RWPE2 (cell line): ENCODE data around the gene OR2V2.
"Not testable (repeated sequence)": the region's sequence is repeated elsewhere in the genome, so short reads cannot be mapped to it uniquely, and the experiment has no call there.

Source experiments
- ATAC-seq: fragments of 200-7000 bp; cut with Tn5 transposase; 3 replicates; pipeline ENCODE4 v1.9.1; 2021; ENCODE audit warnings: low read depth
- DNase-seq: peaks from one replicate; pipeline ENCODE4 v3.0.0-alpha.2; 2020; ENCODE audit warnings: low spot score
- H3K27ac ChIP-seq: fragments of 450-650 bp; 2 replicates; pipeline ENCODE4 v1.5.1; 2017; ENCODE audit warnings: mild to moderate bottlenecking; ENCODE audit not compliant: poor library complexity, severe bottlenecking
- H3K27me3 ChIP-seq: fragments of 250-450 bp; sonication (Bioruptor Pico); 2 replicates; pipeline ENCODE4 v1.5.1; 2021; ENCODE audit warnings: mild to moderate bottlenecking, moderate library complexity; ENCODE audit not compliant: insufficient read depth, poor library complexity, severe bottlenecking
- H3K36me3 ChIP-seq: fragments of 250-450 bp; sonication (Bioruptor Pico); 2 replicates; pipeline ENCODE4 v1.5.1; 2020; ENCODE audit warnings: low read depth, mild to moderate bottlenecking, moderate library complexity
- H3K4me1 ChIP-seq: fragments of 250-450 bp; sonication (Bioruptor Pico); 2 replicates; pipeline ENCODE4 v1.5.1; 2021; ENCODE audit warnings: mild to moderate bottlenecking, moderate library complexity; ENCODE audit not compliant: insufficient read depth, poor library complexity, severe bottlenecking
- H3K4me3 ChIP-seq: fragments of 250-450 bp; sonication (Bioruptor Pico); 2 replicates; pipeline ENCODE4 v1.5.1; 2021; ENCODE audit warnings: mild to moderate bottlenecking, moderate library complexity; ENCODE audit not compliant: severe bottlenecking
- H3K9me3 ChIP-seq: fragments of 250-450 bp; sonication (Bioruptor Pico); 2 replicates; pipeline ENCODE4 v1.5.1; 2021; ENCODE audit warnings: mild to moderate bottlenecking, moderate library complexity; ENCODE audit not compliant: severe bottlenecking
- TF ChIP-seq, protein P1 (sequence below): fragments of 450-650 bp; IDR thresholded peaks from one replicate; pipeline ENCODE4 v1.5.1; 2017; ENCODE audit warnings: mild to moderate bottlenecking, moderate library complexity; ENCODE audit not compliant: poor library complexity, severe bottlenecking

The OR2V2 gene

DNA sequence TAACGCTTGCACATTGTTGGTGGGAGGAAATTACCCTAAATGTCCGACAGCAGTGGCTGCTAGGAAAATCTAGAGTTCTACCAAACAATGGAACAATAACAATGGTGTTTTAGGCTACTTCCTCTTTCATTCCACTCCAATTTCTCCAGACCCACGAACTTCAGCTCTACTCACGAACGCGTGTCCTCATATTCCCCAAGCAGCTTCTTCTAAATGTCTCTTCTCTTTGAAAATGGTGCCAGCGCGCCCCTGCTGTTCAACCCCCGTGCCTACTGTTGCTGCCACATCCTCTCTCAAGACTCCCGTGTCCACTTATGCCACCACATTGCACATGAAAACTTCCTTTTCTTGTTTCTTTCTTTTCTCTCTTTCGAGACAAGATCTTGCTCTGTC lies 25.6 kb downstream of the OR2V2 start:
- Histone ChIP-seq H3K4me1 (peaks cover 10% of the 10 kb centered on the region), H3K27me3 (no peaks in the 10 kb centered on the region), H3K4me3 (peak overlapping the region; percentile 44), H3K9me3 (no peaks in the 10 kb centered on the region), H3K27ac (peak overlapping the region; percentile 50), H3K36me3 (no peaks in the 10 kb centered on the region)
- ATAC-seq: peak; percentile 42
- TF ChIP-seq, protein P1, sequence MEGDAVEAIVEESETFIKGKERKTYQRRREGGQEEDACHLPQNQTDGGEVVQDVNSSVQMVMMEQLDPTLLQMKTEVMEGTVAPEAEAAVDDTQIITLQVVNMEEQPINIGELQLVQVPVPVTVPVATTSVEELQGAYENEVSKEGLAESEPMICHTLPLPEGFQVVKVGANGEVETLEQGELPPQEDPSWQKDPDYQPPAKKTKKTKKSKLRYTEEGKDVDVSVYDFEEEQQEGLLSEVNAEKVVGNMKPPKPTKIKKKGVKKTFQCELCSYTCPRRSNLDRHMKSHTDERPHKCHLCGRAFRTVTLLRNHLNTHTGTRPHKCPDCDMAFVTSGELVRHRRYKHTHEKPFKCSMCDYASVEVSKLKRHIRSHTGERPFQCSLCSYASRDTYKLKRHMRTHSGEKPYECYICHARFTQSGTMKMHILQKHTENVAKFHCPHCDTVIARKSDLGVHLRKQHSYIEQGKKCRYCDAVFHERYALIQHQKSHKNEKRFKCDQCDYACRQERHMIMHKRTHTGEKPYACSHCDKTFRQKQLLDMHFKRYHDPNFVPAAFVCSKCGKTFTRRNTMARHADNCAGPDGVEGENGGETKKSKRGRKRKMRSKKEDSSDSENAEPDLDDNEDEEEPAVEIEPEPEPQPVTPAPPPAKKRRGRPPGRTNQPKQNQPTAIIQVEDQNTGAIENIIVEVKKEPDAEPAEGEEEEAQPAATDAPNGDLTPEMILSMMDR: peak; percentile 97
- DNase-seq: peak; percentile 80

DNA sequence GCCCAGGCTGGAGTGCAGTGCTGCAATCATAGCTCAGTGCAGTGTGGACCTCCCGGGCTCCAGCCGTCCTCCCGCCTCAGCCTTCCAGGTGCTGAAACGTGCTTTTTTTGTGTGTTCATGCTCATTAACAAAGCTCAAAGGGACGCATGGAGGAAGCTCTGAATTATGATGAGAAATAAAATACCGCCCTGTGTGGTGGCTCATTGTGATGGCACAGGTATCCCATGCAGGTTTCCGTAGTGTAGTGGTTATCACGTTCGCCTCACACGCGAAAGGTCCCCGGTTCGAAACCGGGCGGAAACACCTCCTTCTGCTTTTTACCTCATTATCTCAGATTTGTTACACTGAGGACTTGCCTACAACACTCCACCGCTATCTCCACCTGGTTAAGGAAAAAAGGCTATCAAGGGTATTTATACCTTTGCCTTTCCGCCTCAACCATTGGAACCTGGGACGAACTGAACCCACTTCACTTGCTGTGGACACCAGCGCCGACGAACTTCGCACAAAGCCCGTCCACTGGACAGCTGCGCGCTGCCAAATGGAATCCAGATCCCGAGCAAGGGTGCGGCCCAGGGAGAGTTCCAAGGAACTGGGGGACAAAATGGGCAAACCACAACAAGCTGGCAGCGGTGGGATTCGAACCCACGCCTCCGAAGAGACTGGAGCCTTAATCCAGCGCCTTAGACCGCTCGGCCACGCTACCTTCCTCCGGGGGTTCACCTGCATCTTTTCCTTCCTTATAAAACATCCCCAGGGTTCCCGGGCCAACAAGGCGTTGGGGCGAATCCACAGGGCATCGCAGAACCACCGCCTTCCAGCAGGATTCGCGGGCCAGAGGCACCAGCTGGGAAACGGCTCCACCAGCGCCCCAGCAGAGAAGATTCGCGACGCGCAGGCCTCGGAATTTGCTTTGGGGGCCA lies 26.3 kb downstream of the OR2V2 start:
- no peaks in the 10 kb centered on the region for H3K9me3 ChIP-seq
- no peaks in the 10 kb centered on the region for H3K27me3 ChIP-seq
- peak overlapping the region; percentile 44 for H3K4me3 ChIP-seq
- DNase-seq (peak; percentile 94), ATAC-seq (peak; percentile 78)
- TF ChIP-seq, protein P1: peak; percentile 81
- H3K36me3 ChIP-seq: no peaks in the 10 kb centered on the region
- H3K4me1 ChIP-seq: peaks cover 10% of the 10 kb centered on the region
- peak overlapping the region; percentile 50 for H3K27ac ChIP-seq

GRCh38 chr5:181176254-181176952 lies 29.0 kb downstream of the OR2V2 start:
- no peak for DNase-seq
- Histone ChIP-seq H3K36me3 (no peaks in the 10 kb centered on the region), H3K27me3 (no peaks in the 10 kb centered on the region), H3K4me3 (no peak overlapping the region), H3K27ac (no peak overlapping the region), H3K4me1 (peaks cover 4% of the 10 kb centered on the region), H3K9me3 (no peaks in the 10 kb centered on the region)
- TF ChIP-seq, protein P1: no peak
- no peak for ATAC-seq

- not testable (repeated sequence) for DNase-seq, H3K9me3 ChIP-seq, H3K27me3 ChIP-seq, ATAC-seq, H3K4me3 ChIP-seq, H3K4me1 ChIP-seq, H3K36me3 ChIP-seq, H3K27ac ChIP-seq
Measured at GRCh38 chr5:181177559-181177958, 30.2 kb downstream of the OR2V2 start.

DNA sequence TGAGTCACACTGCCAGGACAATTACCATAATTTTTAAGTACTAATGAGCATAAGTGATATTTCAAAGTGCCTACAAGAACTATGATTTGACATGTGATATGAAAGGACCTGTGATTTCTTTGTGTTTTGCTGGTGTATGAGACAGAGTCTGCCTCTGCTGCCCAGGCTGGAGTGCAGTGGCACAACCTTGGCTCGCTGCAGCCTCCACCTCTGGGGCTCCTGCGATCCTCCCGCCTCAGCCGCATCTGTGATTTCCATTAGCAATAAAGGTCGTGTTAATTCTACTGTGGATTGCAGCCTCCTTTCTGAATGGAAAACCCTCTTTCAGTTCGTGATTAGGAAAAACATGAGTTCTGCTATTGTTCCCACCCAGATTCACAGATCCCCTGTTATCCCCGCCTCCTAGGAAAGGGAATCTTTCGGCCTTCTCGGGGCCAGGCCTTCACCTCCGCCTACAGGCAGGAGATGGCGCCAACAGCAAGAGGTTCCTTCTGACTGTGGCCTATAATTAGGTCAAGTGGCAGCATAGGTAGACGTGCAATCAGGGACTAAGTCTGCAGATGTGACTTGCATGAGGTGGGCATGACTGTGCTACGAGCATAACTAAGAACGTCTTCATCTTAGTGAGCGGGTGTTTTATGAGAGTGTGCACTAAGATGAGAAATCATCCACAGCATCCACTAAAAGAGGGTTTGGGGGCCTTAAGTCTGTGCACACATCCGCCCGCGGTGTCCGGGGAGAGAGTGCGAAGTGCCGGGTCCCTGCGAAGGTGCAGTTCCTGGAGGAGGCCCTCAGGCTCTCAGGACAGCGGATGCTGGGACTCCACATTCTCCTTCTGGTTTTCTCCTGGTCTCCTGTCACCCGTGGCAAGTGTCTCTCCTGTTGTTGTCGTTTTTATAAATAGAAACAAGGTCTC lies 34.5 kb downstream of the OR2V2 start:
- Histone ChIP-seq H3K27me3 (no peaks in the 10 kb centered on the region), H3K9me3 (no peaks in the 10 kb centered on the region), H3K27ac (no peak overlapping the region), H3K36me3 (no peaks in the 10 kb centered on the region), H3K4me3 (no peak overlapping the region), H3K4me1 (peaks cover 1% of the 10 kb centered on the region)
- TF ChIP-seq, protein P1: peak; percentile 92
- ATAC-seq (peak; percentile 86), DNase-seq (peak; percentile 84)
